Mesendoderm (in vitro differentiated cells): Measurements from ENCODE around the gene FUBP3. TPM values are rescaled to one million over a fixed set of nuclear protein-coding genes. Genes with fewer than 3 reads are reported as not detected.

Experiments used
- DNase-seq: peaks from one replicate; pipeline ENCODE4 v3.0.0; 2013
- H2AK5ac ChIP-seq: 2 replicates; pipeline ENCODE4 v1.6.1; 2013; ENCODE audit warnings: low read length, inconsistent platforms
- H2BK120ac ChIP-seq: 2 replicates; pipeline ENCODE4 v1.6.1; 2013; ENCODE audit warnings: low read depth, mild to moderate bottlenecking, low read length, moderate library complexity, mixed read lengths
- H2BK15ac ChIP-seq: replicated peaks from 2 replicates; pipeline ENCODE4 v1.6.1; 2013; ENCODE audit warnings: low read depth, mild to moderate bottlenecking, moderate library complexity
- H2BK5ac ChIP-seq: 2 replicates; pipeline ENCODE4 v1.6.1; 2013; ENCODE audit warnings: low read length, inconsistent platforms
- H3K18ac ChIP-seq: 2 replicates; pipeline ENCODE4 v1.6.1; 2013; ENCODE audit warnings: mild to moderate bottlenecking, low read length, mixed read lengths
- H3K23ac ChIP-seq: one replicate; pipeline ENCODE4 v1.6.1; 2013; ENCODE audit warnings: low read length
- H3K27ac ChIP-seq: 2 replicates; pipeline ENCODE4 v1.5.1; 2013; ENCODE audit warnings: low read depth, mild to moderate bottlenecking, inconsistent platforms, low read length, moderate library complexity
- H3K27me3 ChIP-seq: 2 replicates; pipeline ENCODE4 v1.6.1; 2013; ENCODE audit warnings: low read length, control low read depth, mild to moderate bottlenecking, inconsistent platforms; ENCODE audit not compliant: insufficient read depth, poor library complexity
- H3K36me3 ChIP-seq: 2 replicates; pipeline ENCODE4 v1.6.1; 2013; ENCODE audit warnings: low read length, inconsistent platforms; ENCODE audit not compliant: control insufficient read depth, insufficient read depth
- H3K4ac ChIP-seq: one replicate; pipeline ENCODE4 v1.6.1; 2013; ENCODE audit warnings: low read depth, mild to moderate bottlenecking, low read length, moderate library complexity
- H3K4me1 ChIP-seq: 2 replicates; pipeline ENCODE4 v1.6.1; 2013; ENCODE audit warnings: low read depth, low read length, inconsistent platforms; ENCODE audit not compliant: control insufficient read depth
- H3K4me2 ChIP-seq: 2 replicates; pipeline ENCODE4 v1.6.1; 2013; ENCODE audit warnings: low read length
- H3K4me3 ChIP-seq: 2 replicates; pipeline ENCODE4 v1.5.1; 2013; ENCODE audit warnings: mild to moderate bottlenecking, low read length
- H3K56ac ChIP-seq: one replicate; pipeline ENCODE4 v1.6.1; 2013; ENCODE audit warnings: low read length
- H3K79me1 ChIP-seq: 2 replicates; pipeline ENCODE4 v1.6.1; 2013; ENCODE audit warnings: low read length, inconsistent platforms
- H3K79me2 ChIP-seq: 2 replicates; pipeline ENCODE4 v1.6.1; 2013; ENCODE audit warnings: mild to moderate bottlenecking, low read length; ENCODE audit not compliant: control insufficient read depth, insufficient read depth
- H3K9ac ChIP-seq: 2 replicates; pipeline ENCODE4 v1.6.1; 2013; ENCODE audit warnings: low read length, inconsistent platforms
- H4K5ac ChIP-seq: one replicate; pipeline ENCODE4 v1.6.1; 2013; ENCODE audit warnings: low read length
- H4K8ac ChIP-seq: one replicate; pipeline ENCODE4 v1.6.1; 2013; ENCODE audit warnings: low read depth, mild to moderate bottlenecking, control low read depth, low read length, moderate library complexity
- WGBS: extraction: QIAGEN DNeasy Blood & Tissue Kit; methylation state at CpG from one replicate; pipeline ENCODE4 v1.1.7; 2013; ENCODE audit warnings: low lambda C conversion rate, missing lambda C conversion rate; ENCODE audit not compliant: insufficient coverage; ENCODE audit errors: extremely low coverage; 5-methylcytosine and 5-hydroxymethylcytosine counted together
- polyA plus RNA-seq, 2 experiments: library from polyadenylated mRNA; stranded (reverse); fragments of 200-250 nt; gene quantifications; one replicate each; pipeline ENCODE4 v1.2.3, GENCODE V29; 2013

FUBP3 gene, protein sequence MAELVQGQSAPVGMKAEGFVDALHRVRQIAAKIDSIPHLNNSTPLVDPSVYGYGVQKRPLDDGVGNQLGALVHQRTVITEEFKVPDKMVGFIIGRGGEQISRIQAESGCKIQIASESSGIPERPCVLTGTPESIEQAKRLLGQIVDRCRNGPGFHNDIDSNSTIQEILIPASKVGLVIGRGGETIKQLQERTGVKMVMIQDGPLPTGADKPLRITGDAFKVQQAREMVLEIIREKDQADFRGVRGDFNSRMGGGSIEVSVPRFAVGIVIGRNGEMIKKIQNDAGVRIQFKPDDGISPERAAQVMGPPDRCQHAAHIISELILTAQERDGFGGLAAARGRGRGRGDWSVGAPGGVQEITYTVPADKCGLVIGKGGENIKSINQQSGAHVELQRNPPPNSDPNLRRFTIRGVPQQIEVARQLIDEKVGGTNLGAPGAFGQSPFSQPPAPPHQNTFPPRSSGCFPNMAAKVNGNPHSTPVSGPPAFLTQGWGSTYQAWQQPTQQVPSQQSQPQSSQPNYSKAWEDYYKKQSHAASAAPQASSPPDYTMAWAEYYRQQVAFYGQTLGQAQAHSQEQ
- polyA plus RNA-seq (2013, experiment 1 of 2), result 50.6 TPM
- polyA plus RNA-seq (2013, experiment 2 of 2), result 51.1 TPM

DNA sequence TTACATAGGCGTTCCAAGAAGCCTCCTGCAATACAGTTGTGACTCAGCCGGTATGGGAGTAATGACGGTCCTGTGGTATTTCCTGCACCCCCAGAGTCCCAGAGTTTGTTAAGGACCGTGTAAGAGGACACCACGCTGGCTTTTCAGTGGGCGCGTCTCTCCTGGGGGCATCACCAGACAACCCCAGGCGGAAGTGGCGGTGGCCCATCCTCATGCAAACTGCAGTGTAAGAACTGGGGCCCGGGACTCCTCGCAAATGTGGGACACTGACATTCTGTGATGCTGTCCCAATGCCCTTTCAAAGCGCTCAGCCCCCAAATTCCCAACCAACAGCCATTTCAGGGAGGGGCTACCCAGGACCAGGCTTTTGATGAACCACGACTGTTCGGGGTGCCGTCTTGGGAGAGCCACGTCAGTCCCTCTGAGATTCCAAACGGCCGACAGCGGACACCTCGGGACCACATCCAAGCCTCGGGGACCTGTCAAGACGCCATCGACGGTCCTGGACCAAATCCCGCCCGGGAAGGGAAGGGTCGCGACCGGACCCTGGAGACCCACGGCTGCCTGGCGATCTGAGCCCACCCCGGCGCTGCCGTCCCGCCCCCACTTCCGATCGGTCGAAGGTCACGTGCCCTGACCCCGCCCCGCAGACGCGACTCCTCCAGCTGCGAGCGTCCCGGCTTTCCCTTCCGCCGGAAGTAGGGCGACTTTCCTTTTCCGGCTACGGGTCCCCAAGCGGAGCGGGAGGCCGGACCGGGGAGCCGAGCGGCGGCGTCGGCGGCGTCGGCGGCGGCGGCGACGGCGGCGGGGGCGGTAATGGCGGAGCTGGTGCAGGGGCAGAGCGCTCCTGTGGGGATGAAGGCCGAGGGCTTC lies at the start of gene FUBP3:
Gene FUBP3, plus strand, starts transcription at position 713 of the 873 bp plus-strand sequence. Its CDS starts 104 bp downstream, at position 817.
- no CpG with 5 or more reads among the region's 74 CpGs for WGBS
- peak within 1 kb of the TSS; percentile 83 for H3K4me3 ChIP-seq
- H3K79me2 ChIP-seq, result peaks cover 38% of the 10 kb centered on the region
- no peaks in the 10 kb centered on the region for H3K4me1 ChIP-seq
- H3K36me3 ChIP-seq, result peaks cover 2% of the 10 kb centered on the region
- DNase-seq, result peak; percentile 94
- H3K27me3 ChIP-seq, result no peaks in the 10 kb centered on the region
- H3K9ac ChIP-seq, result peak within 1 kb of the TSS; percentile 94
- H2BK5ac ChIP-seq, result peak within 1 kb of the TSS; percentile 57
- H3K79me1 ChIP-seq, result peaks cover 15% of the 10 kb centered on the region
- H3K4me2 ChIP-seq, result peak within 1 kb of the TSS; percentile 73
- H3K56ac ChIP-seq, result peak within 1 kb of the TSS; percentile 96
- no peak within 1 kb of the TSS for H3K23ac ChIP-seq
- H2BK15ac ChIP-seq, result no peak within 1 kb of the TSS
- peak within 1 kb of the TSS; percentile 20 for H3K4ac ChIP-seq
- H3K18ac ChIP-seq, result peak within 1 kb of the TSS; percentile 66
- no peak within 1 kb of the TSS for H2BK120ac ChIP-seq
- peak within 1 kb of the TSS; percentile 58 for H3K27ac ChIP-seq
- no peak within 1 kb of the TSS for H4K5ac ChIP-seq
- no peak within 1 kb of the TSS for H2AK5ac ChIP-seq
- H4K8ac ChIP-seq, result no peak within 1 kb of the TSS

DNA sequence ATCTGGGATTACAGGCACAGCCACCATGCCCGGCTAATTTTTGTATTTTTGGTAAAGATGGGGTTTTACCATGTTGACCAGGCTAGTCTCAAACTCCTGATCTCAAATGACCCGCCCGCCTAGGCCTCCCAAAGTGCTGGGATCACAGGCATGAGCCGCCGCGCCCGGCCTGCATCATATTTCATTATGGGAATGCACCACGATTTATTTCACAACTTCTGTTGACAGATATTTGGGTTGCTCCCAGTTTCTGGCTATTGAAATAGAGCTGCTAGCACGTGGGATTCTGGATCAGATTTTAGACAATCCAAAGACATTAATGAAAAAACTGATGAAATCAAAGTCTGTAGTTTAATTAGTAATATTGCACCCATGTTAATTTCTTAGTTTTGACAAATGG lies 48.4 kb upstream of the FUBP3 start:
- H3K9ac ChIP-seq, result no peak overlapping the region
- H3K23ac ChIP-seq, result no peak overlapping the region
- no peaks in the 10 kb centered on the region for H3K79me2 ChIP-seq
- H3K79me1 ChIP-seq, result no peaks in the 10 kb centered on the region
- H2BK5ac ChIP-seq, result no peak overlapping the region
- no peak overlapping the region for H3K4ac ChIP-seq
- no peak overlapping the region for H3K56ac ChIP-seq
- no peak overlapping the region for H4K5ac ChIP-seq
- H2AK5ac ChIP-seq, result no peak overlapping the region
- no peaks in the 10 kb centered on the region for H3K36me3 ChIP-seq
- no peaks in the 10 kb centered on the region for H3K4me1 ChIP-seq
- no peak overlapping the region for H4K8ac ChIP-seq
- no peak overlapping the region for H3K18ac ChIP-seq
- no peak overlapping the region for H2BK120ac ChIP-seq
- H3K4me3 ChIP-seq, result no peak overlapping the region
- no peak for DNase-seq
- H3K27me3 ChIP-seq, result no peaks in the 10 kb centered on the region
- H3K27ac ChIP-seq, result no peak overlapping the region
- H3K4me2 ChIP-seq, result no peak overlapping the region
- H2BK15ac ChIP-seq, result no peak overlapping the region
- WGBS, result no CpG with 5 or more reads among the region's 9 CpGs

DNA sequence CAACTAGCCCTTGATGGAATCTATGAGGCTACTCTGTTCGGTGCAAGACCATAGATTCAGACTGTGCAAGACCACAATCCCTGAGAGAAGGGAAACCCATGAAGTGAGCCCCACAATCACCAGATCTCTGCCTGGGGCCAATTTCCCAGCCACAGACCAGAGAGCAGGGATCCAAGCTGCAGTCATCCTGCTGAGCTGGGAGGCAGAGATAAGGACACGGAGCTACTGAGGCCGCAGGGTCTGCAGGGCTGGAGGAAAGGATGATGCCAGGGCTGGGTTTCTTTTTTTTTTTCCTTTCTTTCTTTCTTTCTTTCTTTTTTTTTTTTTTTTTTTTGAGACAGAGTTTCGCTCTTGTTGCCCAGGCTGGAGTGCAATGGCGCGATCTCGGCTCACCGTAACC lies 47.7 kb upstream of the FUBP3 start:
- Histone ChIP-seq H3K23ac (no peak overlapping the region), H3K9ac (no peak overlapping the region), H2AK5ac (no peak overlapping the region), H2BK5ac (no peak overlapping the region), H3K4me1 (no peaks in the 10 kb centered on the region), H3K79me1 (no peaks in the 10 kb centered on the region), H3K36me3 (no peaks in the 10 kb centered on the region), H4K5ac (no peak overlapping the region), H3K27me3 (peaks cover 1% of the 10 kb centered on the region), H2BK120ac (no peak overlapping the region), H3K4ac (no peak overlapping the region), H3K56ac (no peak overlapping the region), H3K18ac (no peak overlapping the region), H3K79me2 (no peaks in the 10 kb centered on the region), H3K4me2 (no peak overlapping the region), H4K8ac (no peak overlapping the region), H3K27ac (no peak overlapping the region), H2BK15ac (no peak overlapping the region), H3K4me3 (no peak overlapping the region)
- WGBS, result no CpG with 5 or more reads among the region's 8 CpGs
- DNase-seq, result no peak

DNA sequence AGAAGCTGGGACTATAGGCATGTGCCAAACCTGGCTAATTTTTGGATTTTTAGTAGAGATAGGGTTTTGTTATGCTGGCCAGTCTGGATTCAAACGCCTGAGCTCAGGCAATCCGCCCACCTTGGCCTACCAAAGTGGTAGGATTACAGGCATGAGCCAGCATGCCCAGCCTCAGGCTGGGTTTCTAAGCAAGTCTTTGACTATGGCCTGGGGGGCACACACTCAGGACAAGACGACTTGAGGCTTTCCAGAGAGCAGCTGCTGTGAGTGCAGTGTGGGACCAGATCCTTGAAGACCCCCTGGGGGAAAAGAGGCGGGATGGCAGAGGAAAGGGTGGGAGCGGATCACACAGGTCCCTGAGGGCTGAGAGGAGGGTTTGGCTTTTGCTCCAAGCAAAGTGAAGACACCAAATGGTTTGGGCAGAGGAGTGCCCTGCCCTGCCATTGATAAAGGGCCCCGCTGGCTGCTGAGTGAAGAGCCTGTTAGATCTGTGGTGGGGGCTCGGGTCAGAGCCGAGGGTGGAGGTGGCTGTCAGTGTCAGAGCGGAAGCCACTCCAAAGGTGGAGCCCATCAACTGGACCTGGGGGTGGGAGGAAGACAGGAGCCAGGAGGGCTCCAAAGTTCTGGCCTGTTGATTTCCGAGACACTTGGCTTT lies 46.8 kb upstream of the FUBP3 start:
- Histone ChIP-seq H2AK5ac (no peak overlapping the region), H3K4me3 (no peak overlapping the region), H3K18ac (no peak overlapping the region), H3K9ac (no peak overlapping the region), H3K27ac (no peak overlapping the region), H3K23ac (no peak overlapping the region), H2BK5ac (no peak overlapping the region), H3K4ac (no peak overlapping the region), H2BK120ac (no peak overlapping the region), H3K79me1 (no peaks in the 10 kb centered on the region), H3K4me2 (no peak overlapping the region), H3K56ac (no peak overlapping the region), H3K4me1 (no peaks in the 10 kb centered on the region), H3K36me3 (no peaks in the 10 kb centered on the region), H4K8ac (no peak overlapping the region), H3K27me3 (peaks cover 4% of the 10 kb centered on the region), H4K5ac (no peak overlapping the region), H3K79me2 (no peaks in the 10 kb centered on the region), H2BK15ac (no peak overlapping the region)
- DNase-seq, result no peak
- no CpG with 5 or more reads among the region's 10 CpGs for WGBS

- Histone ChIP-seq H3K4me1 (no peaks in the 10 kb centered on the region), H3K18ac (no peak overlapping the region), H3K27ac (no peak overlapping the region), H3K36me3 (no peaks in the 10 kb centered on the region), H3K9ac (peak overlapping the region; percentile 31), H2AK5ac (no peak overlapping the region), H2BK15ac (no peak overlapping the region), H3K79me1 (no peaks in the 10 kb centered on the region), H4K8ac (no peak overlapping the region), H3K4ac (no peak overlapping the region), H2BK5ac (no peak overlapping the region), H3K4me3 (no peak overlapping the region), H3K27me3 (peaks cover 4% of the 10 kb centered on the region), H3K56ac (peak overlapping the region; percentile 56), H4K5ac (no peak overlapping the region), H3K79me2 (no peaks in the 10 kb centered on the region), H3K23ac (no peak overlapping the region), H2BK120ac (no peak overlapping the region), H3K4me2 (peak overlapping the region; percentile 25)
- DNase-seq, result peak; percentile 55
- WGBS, result no CpG with 5 or more reads among the region's 28 CpGs
These were observed 43.4 kb upstream of the FUBP3 start for GRCh38 chr9:130535818-130536521.
